MCF 10A (cell line): ENCODE results near the gene VPS37D. TPM values are rescaled to one million over a fixed set of nuclear protein-coding genes. Genes with fewer than 3 reads are reported as not detected.
A peak's percentile ranks its signal among the peaks of the same experiment; 100 is the strongest.

ENCODE experiments used
- BruUV-seq: library from RNA; stranded (reverse); fragments of 400-500 nt; replicated peaks from 2 replicates; lab custom pipeline; 2021; lab: Mats Ljungman, UMichigan
- CTCF ChIA-PET: fragments of 300-600 bp; sonication (Branson Sonifier 250); formaldehyde crosslinking; extraction: SDS; loops from one replicate; lab custom pipeline; 2021; ENCODE audit warnings: antibody characterized with exemption, inconsistent platforms; lab: Yijun Ruan, JAX
- POLR2A ChIA-PET: fragments of 300-600, 350-650 bp; sonication (Branson Sonifier 250); formaldehyde crosslinking; extraction: SDS; loops from one replicate; lab custom pipeline; 2020; ENCODE audit warnings: antibody characterized with exemption, inconsistent platforms; lab: Yijun Ruan, JAX
- DNase-seq: peaks from one replicate; pipeline ENCODE4 v3.0.0-alpha.2; 2018; ENCODE audit not compliant: unreplicated experiment
- H3K27ac Mint-ChIP-seq: one replicate; pipeline ENCODE4 v1.8.0; 2022; ENCODE audit warnings: mild to moderate bottlenecking, low read depth, mixed read lengths; ENCODE audit not compliant: unreplicated experiment
- H3K27me3 Mint-ChIP-seq: one replicate; pipeline ENCODE4 v1.8.0; 2022; ENCODE audit warnings: mixed read lengths; ENCODE audit not compliant: insufficient read depth, unreplicated experiment
- H3K36me3 Mint-ChIP-seq: one replicate; pipeline ENCODE4 v1.8.0; 2022; ENCODE audit warnings: mild to moderate bottlenecking, moderate library complexity, mixed read lengths; ENCODE audit not compliant: insufficient read depth, unreplicated experiment
- H3K4me1 Mint-ChIP-seq: one replicate; pipeline ENCODE4 v1.8.0; 2022; ENCODE audit warnings: mixed read lengths; ENCODE audit not compliant: insufficient read depth, unreplicated experiment
- H3K4me3 Mint-ChIP-seq: one replicate; pipeline ENCODE4 v1.8.0; 2022; ENCODE audit warnings: mild to moderate bottlenecking, moderate library complexity, mixed read lengths; ENCODE audit not compliant: unreplicated experiment
- H3K9me3 Mint-ChIP-seq: one replicate; pipeline ENCODE4 v1.8.0; 2022; ENCODE audit warnings: mixed read lengths; ENCODE audit not compliant: unreplicated experiment
- intact Hi-C: fragments of 100-400 bp; cut with micrococcal nuclease; formaldehyde crosslinking; loops from 2 replicates; pipeline ENCODE4 v1.14.1; 2022
- total RNA-seq: library from RNA; stranded (reverse); gene quantifications from 2 replicates; pipeline ENCODE4 v1.2.3, GENCODE V29; 2022
- TF ChIP-seq, protein P1 (sequence below): fragments of 200-600 bp; IDR thresholded peaks from one replicate; pipeline ENCODE4 v1.8.0; 2022; ENCODE audit warnings: antibody characterized with exemption, mild to moderate bottlenecking; ENCODE audit not compliant: unreplicated experiment

Gene VPS37D
- total RNA-seq, 1 experiment from 2014 or later = 0.44 TPM

DNA sequence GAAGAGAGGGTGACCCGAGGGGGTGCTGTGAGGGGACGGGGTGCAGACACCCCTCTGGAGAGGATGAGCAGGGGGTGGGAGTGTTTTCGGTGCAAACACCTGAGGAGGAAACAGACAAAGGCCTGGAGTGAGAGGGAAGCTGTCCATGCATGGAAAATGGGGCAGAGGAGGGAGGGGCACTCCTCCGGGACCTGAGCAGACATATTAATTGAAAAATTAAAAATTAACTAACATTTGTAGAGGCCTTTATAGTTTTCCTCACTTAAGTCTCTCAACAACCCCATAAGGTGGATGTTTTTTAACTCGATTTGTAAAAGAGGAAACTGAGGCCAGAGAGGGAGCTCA, 1.2 kb downstream of the VPS37D start:
- Mint-ChIP-seq H3K4me1 (peaks cover 15% of the 10 kb centered on the region), H3K27ac (no peak overlapping the region), H3K27me3 (no peaks in the 10 kb centered on the region), H3K36me3 (peaks cover 7% of the 10 kb centered on the region), H3K4me3 (peak overlapping the region; percentile 67), H3K9me3 (no peaks in the 10 kb centered on the region)
- intact Hi-C loops = loop anchor here (5.0 kb wide), 2 partner anchors 42 to 58 kb away; no protein-coding TSS in a partner anchor
- ChIA-PET POLR2A (interaction anchor here (0.6 to 0.7 kb wide), 2 partner anchors 15 to 127 kb away, joined by 3 read pairs; partner anchors contain the start of genes BUD23 and DNAJC30), CTCF (interaction anchor here (0.5 to 2.0 kb wide), 5 partner anchors 23 to 110 kb away, joined by 3 to 14 read pairs (median 4); no protein-coding TSS in a partner anchor)
- TF ChIP-seq, protein P1, sequence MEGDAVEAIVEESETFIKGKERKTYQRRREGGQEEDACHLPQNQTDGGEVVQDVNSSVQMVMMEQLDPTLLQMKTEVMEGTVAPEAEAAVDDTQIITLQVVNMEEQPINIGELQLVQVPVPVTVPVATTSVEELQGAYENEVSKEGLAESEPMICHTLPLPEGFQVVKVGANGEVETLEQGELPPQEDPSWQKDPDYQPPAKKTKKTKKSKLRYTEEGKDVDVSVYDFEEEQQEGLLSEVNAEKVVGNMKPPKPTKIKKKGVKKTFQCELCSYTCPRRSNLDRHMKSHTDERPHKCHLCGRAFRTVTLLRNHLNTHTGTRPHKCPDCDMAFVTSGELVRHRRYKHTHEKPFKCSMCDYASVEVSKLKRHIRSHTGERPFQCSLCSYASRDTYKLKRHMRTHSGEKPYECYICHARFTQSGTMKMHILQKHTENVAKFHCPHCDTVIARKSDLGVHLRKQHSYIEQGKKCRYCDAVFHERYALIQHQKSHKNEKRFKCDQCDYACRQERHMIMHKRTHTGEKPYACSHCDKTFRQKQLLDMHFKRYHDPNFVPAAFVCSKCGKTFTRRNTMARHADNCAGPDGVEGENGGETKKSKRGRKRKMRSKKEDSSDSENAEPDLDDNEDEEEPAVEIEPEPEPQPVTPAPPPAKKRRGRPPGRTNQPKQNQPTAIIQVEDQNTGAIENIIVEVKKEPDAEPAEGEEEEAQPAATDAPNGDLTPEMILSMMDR = no peak
- no TSS peak for BruUV-seq
- DNase-seq = no peak

DNA sequence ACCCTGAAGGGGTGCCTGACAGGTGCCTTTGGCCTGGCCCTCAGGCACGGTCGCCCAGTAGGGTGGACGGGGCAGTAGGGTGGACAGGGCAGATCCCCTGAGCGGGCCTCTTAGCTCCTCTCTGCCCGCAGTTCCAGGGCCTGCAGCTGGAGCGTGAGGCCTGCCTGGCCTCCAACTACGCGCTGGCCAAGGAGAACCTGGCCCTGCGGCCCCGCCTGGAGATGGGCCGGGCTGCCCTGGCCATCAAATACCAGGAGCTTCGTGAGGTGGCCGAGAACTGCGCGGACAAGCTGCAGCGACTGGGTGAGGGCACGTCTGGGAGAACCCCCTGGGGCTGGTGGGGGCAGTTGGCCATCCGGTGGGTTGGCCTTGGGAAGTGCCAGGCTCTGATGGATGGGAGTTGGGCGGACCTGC, 1.7 kb downstream of the VPS37D start:
- TF ChIP-seq, protein P1 = no peak
- H3K4me3 Mint-ChIP-seq = no peak overlapping the region
- no TSS peak for BruUV-seq

DNA sequence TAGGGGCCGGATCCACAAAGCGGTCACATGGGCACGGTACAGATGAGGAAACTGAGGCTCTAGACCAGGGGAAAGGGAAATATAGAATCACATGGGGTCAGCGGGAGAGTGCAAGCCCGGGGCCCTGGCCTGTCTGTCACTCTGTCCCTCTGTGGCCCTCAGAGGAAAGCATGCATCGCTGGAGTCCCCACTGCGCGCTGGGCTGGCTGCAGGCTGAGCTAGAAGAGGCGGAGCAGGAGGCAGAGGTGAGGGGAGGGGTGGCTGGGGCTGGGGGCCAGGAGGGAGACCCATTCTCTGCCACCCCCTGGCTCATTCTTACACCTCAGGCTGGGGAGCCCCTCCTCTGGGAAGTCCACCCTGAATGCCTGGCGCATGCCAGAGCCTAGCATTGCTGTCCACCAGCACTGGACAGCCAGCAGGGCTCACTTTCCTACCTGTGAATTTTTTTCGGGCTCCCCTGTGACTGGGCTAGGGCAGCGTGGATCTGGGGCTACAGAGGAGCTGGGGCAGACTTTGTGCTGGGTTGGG, 2.3 kb downstream of the VPS37D start:
- ChIA-PET POLR2A (no interaction called here), CTCF (interaction anchor here (0.7 to 1.1 kb wide), 3 partner anchors 12 to 190 kb away, joined by 3 to 5 read pairs (median 4); no protein-coding TSS in a partner anchor)
- H3K9me3 Mint-ChIP-seq = no peaks in the 10 kb centered on the region
- H3K4me3 Mint-ChIP-seq = no peak overlapping the region
- peaks cover 15% of the 10 kb centered on the region for H3K4me1 Mint-ChIP-seq
- TF ChIP-seq, protein P1 = no peak
- no peak overlapping the region for H3K27ac Mint-ChIP-seq
- DNase-seq = no peak
- H3K27me3 Mint-ChIP-seq = no peaks in the 10 kb centered on the region
- BruUV-seq = no TSS peak
- H3K36me3 Mint-ChIP-seq = peaks cover 7% of the 10 kb centered on the region
- intact Hi-C loops = loop anchor here (5.0 kb wide), 2 partner anchors 43 to 57 kb away; no protein-coding TSS in a partner anchor

More for the DNA sequence above, 1.7 kb downstream of the VPS37D start:
- no peak for DNase-seq
- H3K4me1 Mint-ChIP-seq = peaks cover 15% of the 10 kb centered on the region
- POLR2A ChIA-PET = interaction anchor here (0.6 to 0.7 kb wide), 2 partner anchors 14 to 128 kb away, joined by 3 read pairs; partner anchors contain the start of genes BUD23 and DNAJC30
- CTCF ChIA-PET = interaction anchor here (0.8 to 2.0 kb wide), 3 partner anchors 23 to 62 kb away, joined by 3 to 14 read pairs (median 3); no protein-coding TSS in a partner anchor
- H3K9me3 Mint-ChIP-seq = no peaks in the 10 kb centered on the region
- H3K36me3 Mint-ChIP-seq = peaks cover 7% of the 10 kb centered on the region
- H3K27ac Mint-ChIP-seq = no peak overlapping the region
- H3K27me3 Mint-ChIP-seq = no peaks in the 10 kb centered on the region
- intact Hi-C loops = loop anchor here (5.0 kb wide), 2 partner anchors 42 to 58 kb away; no protein-coding TSS in a partner anchor

DNA sequence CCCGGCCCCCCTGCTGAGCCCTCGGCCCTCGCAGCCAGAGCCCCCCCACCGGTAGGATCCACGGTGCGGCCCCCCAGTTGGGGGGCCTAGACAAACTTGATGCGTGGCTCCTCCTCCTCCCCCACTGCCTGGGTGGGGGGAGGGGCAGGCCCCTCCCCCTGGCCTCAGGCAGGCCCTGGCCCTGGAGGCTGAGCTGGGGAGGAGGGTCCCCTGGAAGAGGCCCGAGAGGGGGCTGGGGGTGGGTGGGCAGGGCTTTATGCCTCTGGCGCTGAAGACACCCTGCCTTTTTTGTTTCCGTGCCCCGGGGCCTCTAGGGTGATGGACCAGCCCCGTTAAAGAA, 3.7 kb downstream of the VPS37D start:
- Mint-ChIP-seq H3K4me3 (no peak overlapping the region), H3K9me3 (no peaks in the 10 kb centered on the region), H3K36me3 (peaks cover 7% of the 10 kb centered on the region), H3K27ac (no peak overlapping the region), H3K4me1 (peaks cover 4% of the 10 kb centered on the region), H3K27me3 (no peaks in the 10 kb centered on the region)
- ChIA-PET CTCF (interaction anchor here (1.1 kb wide), 1 partner anchor 42 kb away, joined by 6 read pairs; no protein-coding TSS in a partner anchor), POLR2A (no interaction called here)
- TF ChIP-seq, protein P1 = no peak
- intact Hi-C loops = no loop called here
- DNase-seq = no peak
- no TSS peak for BruUV-seq
